CD4-positive, alpha-beta T cell treated with Interleukin-10 for 1 hour (primary cell): Measurements from ENCODE around the gene IDH3B.

Source experiments
- DNase-seq: peaks from one replicate; pipeline ENCODE4 v3.0.0-alpha.2; 2020

Gene IDH3B

GRCh38 chr20:2655331-2656116 is 8.5 kb downstream of the IDH3B start:
- no peak for DNase-seq

- no peak for DNase-seq
Measured at GRCh38 chr20:2654831-2655230, 9.2 kb downstream of the IDH3B start.

GRCh38 chr20:2654384-2654822 is 9.6 kb downstream of the IDH3B start:
- DNase-seq = no peak

GRCh38 chr20:2653556-2654383 is 10.2 kb downstream of the IDH3B start:
- no peak for DNase-seq

- peak; percentile 23 for DNase-seq
Measured at GRCh38 chr20:2652724-2653555, 11.1 kb downstream of the IDH3B start.

GRCh38 chr20:2651772-2652723 is 12.0 kb downstream of the IDH3B start, which contains the start of gene NOP56:
NOP56 (plus strand) TSS chr20:2652632; CDS start chr20:2652661, 29 bp downstream.
- DNase-seq = peak; percentile 95

GRCh38 chr20:2643708-2644107 is 20.3 kb downstream of the IDH3B start:
- no peak for DNase-seq

GRCh38 chr20:2640899-2641298 is 23.1 kb downstream of the IDH3B start:
- DNase-seq = no peak

GRCh38 chr20:2640260-2640659 is 23.8 kb downstream of the IDH3B start:
- DNase-seq = no peak

- peak; percentile 39 for DNase-seq
Measured at GRCh38 chr20:2637246-2637645, 26.8 kb downstream of the IDH3B start.

- DNase-seq = no peak
Measured at GRCh38 chr20:2633381-2633780, 30.6 kb downstream of the IDH3B start.

GRCh38 chr20:2631228-2631627 is 32.8 kb downstream of the IDH3B start:
- no peak for DNase-seq

GRCh38 chr20:2626853-2627541 is 37.0 kb downstream of the IDH3B start:
- no peak for DNase-seq

GRCh38 chr20:2625062-2625461 is 39.0 kb downstream of the IDH3B start:
- no peak for DNase-seq

GRCh38 chr20:2624190-2624589 is 39.8 kb downstream of the IDH3B start:
- no peak for DNase-seq

- no peak for DNase-seq
Measured at GRCh38 chr20:2619961-2620595, 43.9 kb downstream of the IDH3B start.

GRCh38 chr20:2619337-2619736 is 44.7 kb downstream of the IDH3B start:
- no peak for DNase-seq

- DNase-seq = no peak
Measured at GRCh38 chr20:2618815-2619214, 45.2 kb downstream of the IDH3B start.

- DNase-seq = no peak
Measured at GRCh38 chr20:2617099-2617714, 46.8 kb downstream of the IDH3B start.

- DNase-seq = no peak
Measured at GRCh38 chr20:2616634-2617033, 47.4 kb downstream of the IDH3B start.
